Activated CD8-positive, alpha-beta memory T cell treated with anti-CD3 and anti-CD28 coated beads, Interleukin-2, amount 10 ng/mL, durations not matched to agents 7 days and 5 days (primary cell): ENCODE results near the gene SWI5. TPM values are rescaled to one million over a fixed set of nuclear protein-coding genes. Genes with fewer than 3 reads are reported as not detected.
"Not testable (repeated sequence)": the region's sequence is repeated elsewhere in the genome, so short reads cannot be mapped to it uniquely, and the experiment has no call there.

ENCODE experiments used
- ATAC-seq: fragments of 150-1000 bp; cut with Tn5 transposase; one replicate; pipeline ENCODE4 v1.10.0; 2021; ENCODE audit warnings: moderate library complexity
- CTCF ChIA-PET: fragments of 350-600 bp; sonication (Branson Sonifier 250); formaldehyde crosslinking; loops from one replicate; lab custom pipeline; 2021; ENCODE audit warnings: antibody characterized with exemption; lab: Charles Lee
- DNase-seq: peaks from one replicate; pipeline ENCODE4 v3.0.0-alpha.2; 2020
- H3K27ac Mint-ChIP-seq: one replicate; pipeline ENCODE4 v1.8.0; 2021; ENCODE audit warnings: mild to moderate bottlenecking, mixed read lengths
- H3K27me3 Mint-ChIP-seq: one replicate; pipeline ENCODE4 v1.8.0; 2021; ENCODE audit warnings: mixed read lengths
- H3K36me3 Mint-ChIP-seq: one replicate; pipeline ENCODE4 v1.8.0; 2021; ENCODE audit warnings: mild to moderate bottlenecking, mixed read lengths
- H3K4me1 Mint-ChIP-seq: one replicate; pipeline ENCODE4 v1.8.0; 2021; ENCODE audit warnings: mixed read lengths
- H3K4me3 Mint-ChIP-seq: one replicate; pipeline ENCODE4 v1.8.0; 2021; ENCODE audit warnings: mild to moderate bottlenecking, moderate library complexity, mixed read lengths
- H3K9me3 Mint-ChIP-seq: one replicate; pipeline ENCODE4 v1.8.0; 2022; ENCODE audit warnings: low read depth, mixed read lengths
- total RNA-seq, 2 experiments: library from RNA; stranded (reverse); gene quantifications; one replicate each; pipeline ENCODE4 v1.2.3, GENCODE V29; 2021

Gene SWI5
- total RNA-seq, 2 experiments from 2014 or later: 11.8 to 12.1 TPM

DNA sequence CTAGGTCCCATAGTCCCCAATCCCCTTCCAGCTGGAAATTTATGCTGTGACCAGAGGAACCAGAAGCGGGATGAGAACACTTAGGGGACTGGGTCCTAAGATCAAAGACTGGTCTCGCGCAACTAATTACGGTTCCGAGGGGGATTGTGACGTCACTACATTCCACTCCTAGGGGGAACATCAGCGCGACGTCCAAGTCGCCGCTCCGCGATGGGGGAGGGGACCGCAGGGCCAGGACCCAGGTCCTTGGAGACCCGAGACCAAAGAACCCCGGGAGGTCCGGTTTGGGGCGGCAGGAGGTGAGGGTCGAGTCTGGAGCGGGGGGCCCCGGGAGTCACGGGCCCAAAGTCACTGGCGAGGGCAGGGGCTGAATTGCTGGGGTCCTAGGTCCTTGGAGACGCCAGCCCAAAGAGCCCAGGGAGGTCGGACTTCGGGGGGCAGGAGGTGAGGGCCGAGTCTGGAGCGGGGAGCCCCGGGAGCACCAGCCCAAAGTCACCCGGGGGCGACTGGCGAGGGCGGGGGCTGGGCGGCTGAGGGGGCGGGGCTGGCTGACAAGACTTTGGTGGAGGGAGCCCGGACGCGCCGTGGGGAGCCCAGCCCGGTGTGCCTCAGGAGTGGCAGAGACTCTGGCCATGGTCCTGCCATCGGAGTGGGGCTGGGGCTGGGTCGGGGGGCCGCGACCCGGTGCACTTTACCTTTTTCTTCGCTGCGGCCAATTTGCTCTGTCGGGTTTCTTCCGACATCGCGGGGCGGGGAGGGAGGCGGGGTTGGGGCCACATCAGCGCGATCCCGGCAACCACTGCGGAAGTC lies 673 bp upstream of the SWI5 start, which contains the start of gene GOLGA2:
GOLGA2 (minus strand) TSS at position 810 of the 810 bp plus-strand sequence; CDS start at position 779, 31 bp downstream.
- CTCF ChIA-PET: interaction anchor here (0.6 to 1.0 kb wide), 6 partner anchors 20 to 262 kb away, joined by 3 to 7 read pairs (median 3); no protein-coding TSS in a partner anchor
- ATAC-seq (peak; percentile 76), DNase-seq (peak; percentile 50)
- Mint-ChIP-seq H3K4me3 (peak within 1 kb of the TSS; percentile 94), H3K27ac (peak within 1 kb of the TSS; percentile 92), H3K36me3 (peaks cover 10% of the 10 kb centered on the region), H3K27me3 (no peaks in the 10 kb centered on the region), H3K4me1 (peaks cover 49% of the 10 kb centered on the region), H3K9me3 (no peaks in the 10 kb centered on the region)

GRCh38 chr9:128276574-128277270 lies 646 bp downstream of the SWI5 start:
- ATAC-seq (no peak), DNase-seq (no peak)
- H3K27ac Mint-ChIP-seq: peak overlapping the region; percentile 92
- no peaks in the 10 kb centered on the region for H3K9me3 Mint-ChIP-seq
- no peaks in the 10 kb centered on the region for H3K27me3 Mint-ChIP-seq
- H3K36me3 Mint-ChIP-seq: peaks cover 5% of the 10 kb centered on the region
- peak overlapping the region; percentile 94 for H3K4me3 Mint-ChIP-seq
- CTCF ChIA-PET: interaction anchor here (0.7 to 1.0 kb wide), 4 partner anchors 19 to 85 kb away, joined by 3 to 7 read pairs (median 3); no protein-coding TSS in a partner anchor
- peaks cover 50% of the 10 kb centered on the region for H3K4me1 Mint-ChIP-seq

DNA sequence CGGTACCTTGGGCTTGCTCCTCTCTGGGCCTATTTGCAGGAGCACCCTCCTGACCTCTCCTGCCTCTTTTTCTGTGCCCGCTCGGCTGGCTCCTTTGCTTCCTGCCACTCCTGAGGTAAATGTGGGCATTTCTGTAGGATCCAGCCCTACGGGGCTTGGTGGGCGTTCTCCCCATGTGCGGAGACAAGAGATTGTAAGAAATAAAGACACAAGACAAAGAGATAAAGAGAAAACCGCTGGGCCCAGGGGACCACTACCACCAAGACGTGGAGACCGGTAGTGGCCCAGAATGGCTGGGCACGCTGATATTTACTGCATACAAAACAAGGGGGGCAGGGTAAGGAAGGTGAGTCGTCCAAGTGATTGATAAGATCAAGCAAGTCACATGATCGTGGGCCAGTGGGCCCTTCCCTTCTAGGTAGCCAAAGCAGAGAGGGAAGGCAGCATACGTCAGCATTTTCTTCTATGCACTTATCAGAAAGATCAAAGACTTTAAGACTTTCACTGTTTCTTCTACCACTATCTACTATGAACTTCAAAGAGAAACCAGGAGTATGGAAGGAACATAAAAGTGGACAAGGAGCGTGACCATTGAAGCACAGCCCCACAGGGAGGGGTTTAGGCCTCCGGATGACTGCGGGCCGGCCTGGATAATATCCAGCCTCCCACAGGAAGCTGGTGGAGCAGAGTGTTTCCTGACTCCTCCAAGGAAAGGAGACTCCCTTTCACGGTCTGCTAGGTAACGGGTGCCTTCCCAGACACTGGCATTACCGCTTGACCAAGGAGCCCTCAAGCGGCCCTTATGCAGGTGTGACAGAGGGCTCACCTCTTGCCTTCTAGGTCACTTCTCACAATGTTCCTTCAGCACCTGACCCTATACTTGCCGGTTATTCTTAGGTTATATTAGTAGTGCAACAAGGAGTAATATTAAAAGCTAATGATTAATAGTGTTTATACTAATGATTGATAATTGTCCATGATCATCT lies 3.3 kb downstream of the SWI5 start:
- H3K4me3 Mint-ChIP-seq: not testable (repeated sequence)
- CTCF ChIA-PET: interaction anchor here (1.6 kb wide), 1 partner anchor 83 kb away, joined by 4 read pairs; no protein-coding TSS in a partner anchor
- H3K4me1 Mint-ChIP-seq: peaks cover 31% of the 10 kb centered on the region

DNA sequence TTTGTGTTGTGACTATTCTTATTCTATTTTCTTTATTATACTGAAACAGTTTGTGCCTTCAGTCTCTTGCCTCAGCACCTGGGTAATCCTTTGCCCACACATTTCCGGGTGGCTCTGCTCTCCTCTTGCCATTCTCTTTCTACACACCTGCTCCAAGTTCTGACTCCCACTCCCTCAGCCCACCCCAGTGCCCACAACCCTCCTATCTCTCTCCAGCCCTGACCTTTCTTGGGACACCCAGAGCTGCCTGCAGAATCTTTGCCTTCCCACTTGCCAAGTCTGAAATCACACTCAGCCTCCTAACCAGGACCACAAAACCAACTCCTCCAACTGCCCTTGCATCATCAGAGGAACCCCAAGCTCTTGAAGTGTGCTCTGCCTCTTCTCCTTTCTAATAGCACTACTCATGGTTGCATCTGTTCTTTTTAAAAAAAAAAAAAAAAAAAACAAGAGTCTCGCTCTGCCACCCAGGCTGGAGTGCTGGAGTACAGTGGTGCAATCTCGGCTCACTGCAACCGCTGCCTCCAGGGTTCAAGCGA lies 4.1 kb downstream of the SWI5 start:
- H3K27ac Mint-ChIP-seq: peak overlapping the region; percentile 65
- no peak for DNase-seq
- ATAC-seq: no peak
- no peaks in the 10 kb centered on the region for H3K27me3 Mint-ChIP-seq
- H3K4me1 Mint-ChIP-seq: peaks cover 23% of the 10 kb centered on the region
- CTCF ChIA-PET: no interaction called here
- H3K4me3 Mint-ChIP-seq: no peak overlapping the region
- no peaks in the 10 kb centered on the region for H3K9me3 Mint-ChIP-seq
- no peaks in the 10 kb centered on the region for H3K36me3 Mint-ChIP-seq

More for the DNA sequence above, 3.3 kb downstream of the SWI5 start:
- H3K36me3 Mint-ChIP-seq, DNase-seq, H3K27me3 Mint-ChIP-seq, H3K9me3 Mint-ChIP-seq, ATAC-seq, H3K27ac Mint-ChIP-seq: not testable (repeated sequence)

- Mint-ChIP-seq H3K27me3 (no peaks in the 10 kb centered on the region), H3K4me3 (no peak overlapping the region), H3K27ac (no peak overlapping the region), H3K9me3 (no peaks in the 10 kb centered on the region), H3K36me3 (no peaks in the 10 kb centered on the region), H3K4me1 (peaks cover 11% of the 10 kb centered on the region)
- DNase-seq: no peak
- CTCF ChIA-PET: interaction anchor here (1.7 kb wide), 1 partner anchor 13 kb away, joined by 6 read pairs; no protein-coding TSS in a partner anchor
- ATAC-seq: no peak
Measured at GRCh38 chr9:128282500-128282899, 6.4 kb downstream of the SWI5 start.

- no peak for DNase-seq
- Mint-ChIP-seq H3K36me3 (no peaks in the 10 kb centered on the region), H3K4me3 (no peak overlapping the region), H3K27ac (peak overlapping the region; percentile 31), H3K27me3 (no peaks in the 10 kb centered on the region), H3K9me3 (no peaks in the 10 kb centered on the region), H3K4me1 (peaks cover 2% of the 10 kb centered on the region)
- no peak for ATAC-seq
- CTCF ChIA-PET: no interaction called here
Measured at GRCh38 chr9:128285033-128285784, 9.1 kb downstream of the SWI5 start.

DNA sequence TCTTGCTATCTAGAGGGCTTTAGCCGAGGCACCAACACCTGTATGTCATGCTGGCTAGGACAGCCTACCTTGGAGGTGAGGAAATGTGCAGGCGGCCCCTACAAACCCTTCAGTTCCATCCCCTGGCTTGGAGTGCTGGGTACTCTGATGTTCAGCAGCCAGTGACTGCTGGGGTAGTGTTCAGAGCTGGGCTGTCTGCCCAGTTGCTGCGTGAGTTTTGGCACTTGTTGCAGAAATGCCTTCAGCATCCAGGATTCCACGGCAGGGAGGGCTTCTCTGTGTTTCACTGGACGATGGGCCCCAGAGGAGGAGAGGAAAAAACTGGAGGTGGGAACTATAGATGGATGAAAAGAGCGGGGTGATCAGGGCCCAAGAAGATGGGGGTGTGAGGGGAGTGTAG lies 10.4 kb downstream of the SWI5 start:
- no peak for ATAC-seq
- Mint-ChIP-seq H3K27me3 (no peaks in the 10 kb centered on the region), H3K27ac (no peak overlapping the region), H3K4me3 (no peak overlapping the region), H3K4me1 (no peaks in the 10 kb centered on the region), H3K36me3 (no peaks in the 10 kb centered on the region), H3K9me3 (no peaks in the 10 kb centered on the region)
- no peak for DNase-seq
- CTCF ChIA-PET: interaction anchor here (1.4 to 1.6 kb wide), 2 partner anchors 8 to 9 kb away, joined by 3 to 4 read pairs; no protein-coding TSS in a partner anchor

DNA sequence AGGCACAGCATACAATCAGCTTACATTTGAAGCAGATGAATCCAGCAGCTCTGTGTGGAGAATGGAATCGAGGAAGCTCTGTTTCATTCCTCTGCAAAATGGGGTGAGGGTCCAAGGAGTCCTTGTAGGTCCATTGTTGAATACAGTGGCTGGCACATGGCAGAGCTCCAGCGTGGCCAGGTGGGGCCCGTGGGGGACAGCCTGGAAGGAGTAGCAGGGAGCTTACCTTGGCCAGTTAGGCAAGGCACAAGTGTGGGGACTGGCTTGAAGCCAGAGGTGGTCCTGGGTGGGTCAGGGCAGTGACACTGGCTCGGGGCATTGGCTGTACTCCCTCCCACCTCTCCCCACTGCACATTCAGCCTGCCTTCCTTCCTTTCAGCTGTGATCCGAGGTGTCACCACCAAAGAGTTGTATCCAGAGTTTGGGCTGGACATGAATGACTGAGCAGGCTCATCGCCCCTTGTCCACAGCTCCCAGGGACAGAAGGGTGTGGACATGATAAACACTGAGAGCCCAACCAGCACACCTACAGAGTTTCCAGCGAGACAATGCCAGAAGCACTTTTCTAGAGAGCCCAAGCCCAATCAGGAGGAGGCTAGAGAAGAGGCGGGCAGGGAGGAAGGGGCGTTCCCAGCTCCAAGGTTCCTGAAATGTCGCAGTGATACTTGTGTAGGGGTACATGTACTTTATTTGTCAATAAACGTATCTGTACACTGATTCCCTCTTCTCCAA lies 12.4 kb downstream of the SWI5 start:
- DNase-seq (no peak), ATAC-seq (no peak)
- Mint-ChIP-seq H3K4me3 (no peak overlapping the region), H3K4me1 (peaks cover 3% of the 10 kb centered on the region), H3K36me3 (no peaks in the 10 kb centered on the region), H3K9me3 (no peaks in the 10 kb centered on the region), H3K27me3 (no peaks in the 10 kb centered on the region), H3K27ac (no peak overlapping the region)
- CTCF ChIA-PET: interaction anchor here (0.7 to 2.5 kb wide), 4 partner anchors 8 to 144 kb away, joined by 3 to 10 read pairs (median 4); no protein-coding TSS in a partner anchor

DNA sequence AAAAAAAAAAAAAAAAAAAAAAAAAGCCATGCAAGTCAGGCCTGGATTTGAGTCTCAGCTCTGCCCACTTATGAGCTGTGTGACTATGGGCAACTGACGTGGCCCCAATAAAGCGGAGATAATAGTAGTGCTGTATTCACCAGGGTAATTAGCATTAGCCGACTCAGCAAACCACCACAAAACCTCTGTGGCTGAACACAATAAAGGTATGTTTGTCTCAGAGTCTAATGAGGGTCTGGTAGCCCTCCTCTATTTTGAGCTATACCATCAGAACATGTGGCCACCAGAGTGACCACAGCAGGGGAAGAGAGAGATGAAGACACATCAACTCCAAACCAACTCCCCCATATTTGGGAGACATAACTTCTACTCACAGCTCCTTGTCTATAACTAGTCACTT lies 15.9 kb downstream of the SWI5 start:
- Mint-ChIP-seq H3K27me3 (no peaks in the 10 kb centered on the region), H3K36me3 (no peaks in the 10 kb centered on the region), H3K4me3 (no peak overlapping the region), H3K4me1 (peaks cover 10% of the 10 kb centered on the region), H3K27ac (peak overlapping the region; percentile 11), H3K9me3 (no peaks in the 10 kb centered on the region)
- ATAC-seq (no peak), DNase-seq (no peak)
- CTCF ChIA-PET: interaction anchor here (0.6 to 2.6 kb wide), 6 partner anchors 49 to 274 kb away, joined by 3 to 13 read pairs (median 4); partner anchors contain the start of gene URM1

- H3K27me3 Mint-ChIP-seq: no peaks in the 10 kb centered on the region
- no peak overlapping the region for H3K4me3 Mint-ChIP-seq
- H3K27ac Mint-ChIP-seq: no peak overlapping the region
- no peaks in the 10 kb centered on the region for H3K36me3 Mint-ChIP-seq
- CTCF ChIA-PET: interaction anchor here (1.1 to 2.6 kb wide), 5 partner anchors 15 to 78 kb away, joined by 3 to 13 read pairs (median 4); partner anchors contain the start of gene URM1
- H3K4me1 Mint-ChIP-seq: peaks cover 10% of the 10 kb centered on the region
- no peaks in the 10 kb centered on the region for H3K9me3 Mint-ChIP-seq
- DNase-seq (no peak), ATAC-seq (no peak)
Measured at GRCh38 chr9:128293091-128293490, 17.0 kb downstream of the SWI5 start.

DNA sequence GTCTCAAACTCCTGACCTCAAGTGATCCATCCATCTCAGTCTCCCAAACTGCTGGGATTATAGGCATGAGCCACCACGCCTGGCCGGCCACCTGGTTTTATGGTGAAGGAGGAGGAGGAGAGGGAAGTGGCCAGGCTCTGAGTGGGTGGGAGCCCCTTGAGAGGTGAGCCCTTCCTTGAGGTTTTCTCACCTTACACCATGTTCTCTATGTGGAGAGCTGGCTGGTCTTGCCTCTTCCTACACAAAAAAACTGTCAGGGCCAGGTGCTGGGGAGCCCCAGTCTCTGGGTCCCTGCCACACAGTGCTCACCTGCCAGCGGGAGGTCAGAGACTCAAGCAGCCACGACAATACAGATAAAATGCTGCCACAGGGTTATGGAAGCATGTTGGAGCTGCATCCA lies 18.1 kb downstream of the SWI5 start:
- Mint-ChIP-seq H3K9me3 (no peaks in the 10 kb centered on the region), H3K4me3 (no peak overlapping the region), H3K27ac (no peak overlapping the region), H3K4me1 (peaks cover 10% of the 10 kb centered on the region), H3K27me3 (no peaks in the 10 kb centered on the region), H3K36me3 (no peaks in the 10 kb centered on the region)
- ATAC-seq: no peak
- no peak for DNase-seq
- CTCF ChIA-PET: interaction anchor here (0.8 to 1.6 kb wide), 3 partner anchors 12 to 55 kb away, joined by 3 to 6 read pairs (median 3); no protein-coding TSS in a partner anchor
